WERI-Rb-1 (cell line): ENCODE measurements around the gene GSC2.
A peak's percentile ranks its signal among the peaks of the same experiment; 100 is the strongest.

ENCODE experiments used
- DNase-seq: peaks from one replicate; pipeline ENCODE4 v3.0.0-alpha.2; 2020
- H3K27ac ChIP-seq: fragments of 250-450 bp; sonication (Bioruptor Pico); 2 replicates; pipeline ENCODE4 v1.5.1; 2020; ENCODE audit warnings: mild to moderate bottlenecking, moderate library complexity
- H3K27me3 ChIP-seq: fragments of 250-450 bp; sonication (Bioruptor Pico); 2 replicates; pipeline ENCODE4 v1.5.1; 2021; ENCODE audit warnings: mild to moderate bottlenecking, low read depth, moderate library complexity; ENCODE audit not compliant: insufficient read depth, severe bottlenecking
- H3K36me3 ChIP-seq: fragments of 250-450 bp; sonication (Bioruptor Pico); 2 replicates; pipeline ENCODE4 v1.5.1; 2020; ENCODE audit warnings: mild to moderate bottlenecking, moderate library complexity
- H3K4me3 ChIP-seq: 2 replicates; pipeline ENCODE4 v1.5.1; 2011; ENCODE audit warnings: low read depth, mild to moderate bottlenecking, control low read depth, low read length
- H3K9me3 ChIP-seq: fragments of 250-450 bp; sonication (Bioruptor Pico); 2 replicates; pipeline ENCODE4 v1.5.1; 2021; ENCODE audit warnings: mild to moderate bottlenecking, moderate library complexity; ENCODE audit not compliant: severe bottlenecking
- TF ChIP-seq, protein P1 (sequence below): IDR thresholded peaks from 2 replicates; pipeline ENCODE4 v1.5.1; 2011; ENCODE audit warnings: low read depth, mild to moderate bottlenecking, control low read depth, inconsistent platforms, low read length

The GSC2 gene

DNA sequence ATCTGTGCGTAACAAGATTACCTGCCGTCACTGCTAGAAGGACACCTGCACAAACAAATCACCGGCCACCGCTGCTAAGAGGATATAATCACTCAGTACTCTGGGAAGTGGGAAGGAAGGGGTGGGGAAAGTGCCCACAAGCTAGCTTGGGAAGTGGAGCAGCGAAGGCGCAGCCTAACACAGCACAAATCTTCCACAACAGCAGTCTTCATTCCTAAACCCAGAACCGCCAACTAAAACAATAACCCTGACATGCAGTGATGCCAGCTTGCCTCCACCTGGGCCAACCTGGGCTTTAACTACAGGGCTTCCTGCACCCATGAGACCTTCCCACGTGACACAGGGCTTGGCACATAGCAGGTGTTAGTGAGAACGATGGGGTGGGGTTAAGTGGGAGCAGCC lies 33.0 kb downstream of the GSC2 start:
- TF ChIP-seq, protein P1, sequence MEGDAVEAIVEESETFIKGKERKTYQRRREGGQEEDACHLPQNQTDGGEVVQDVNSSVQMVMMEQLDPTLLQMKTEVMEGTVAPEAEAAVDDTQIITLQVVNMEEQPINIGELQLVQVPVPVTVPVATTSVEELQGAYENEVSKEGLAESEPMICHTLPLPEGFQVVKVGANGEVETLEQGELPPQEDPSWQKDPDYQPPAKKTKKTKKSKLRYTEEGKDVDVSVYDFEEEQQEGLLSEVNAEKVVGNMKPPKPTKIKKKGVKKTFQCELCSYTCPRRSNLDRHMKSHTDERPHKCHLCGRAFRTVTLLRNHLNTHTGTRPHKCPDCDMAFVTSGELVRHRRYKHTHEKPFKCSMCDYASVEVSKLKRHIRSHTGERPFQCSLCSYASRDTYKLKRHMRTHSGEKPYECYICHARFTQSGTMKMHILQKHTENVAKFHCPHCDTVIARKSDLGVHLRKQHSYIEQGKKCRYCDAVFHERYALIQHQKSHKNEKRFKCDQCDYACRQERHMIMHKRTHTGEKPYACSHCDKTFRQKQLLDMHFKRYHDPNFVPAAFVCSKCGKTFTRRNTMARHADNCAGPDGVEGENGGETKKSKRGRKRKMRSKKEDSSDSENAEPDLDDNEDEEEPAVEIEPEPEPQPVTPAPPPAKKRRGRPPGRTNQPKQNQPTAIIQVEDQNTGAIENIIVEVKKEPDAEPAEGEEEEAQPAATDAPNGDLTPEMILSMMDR, result no peak
- peak; percentile 87 for DNase-seq
- no peaks in the 10 kb centered on the region for H3K27me3 ChIP-seq
- no peak overlapping the region for H3K27ac ChIP-seq
- H3K36me3 ChIP-seq, result peaks cover 20% of the 10 kb centered on the region; the same call in 1 of the 2 replicates
- no peaks in the 10 kb centered on the region for H3K9me3 ChIP-seq
- H3K4me3 ChIP-seq, result no peak overlapping the region

DNA sequence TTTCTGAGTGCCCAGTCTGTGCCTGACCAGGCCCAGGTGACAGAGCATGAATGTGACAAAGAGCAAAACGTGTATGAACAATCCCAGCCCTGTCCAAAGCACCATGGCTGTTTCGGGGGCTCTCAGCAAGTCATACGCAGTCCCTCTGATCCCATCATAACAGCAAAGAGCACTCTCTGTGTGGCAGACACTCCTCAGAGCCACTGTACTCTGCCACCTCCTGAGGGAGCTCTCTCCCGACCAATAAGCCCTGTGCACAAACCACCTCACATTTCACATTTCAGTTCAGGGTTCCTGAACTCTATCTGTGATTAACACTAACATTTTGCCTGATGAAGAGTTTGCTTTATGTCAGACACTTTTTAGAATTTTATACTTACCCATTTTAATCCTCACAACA lies 34.5 kb downstream of the GSC2 start:
- H3K36me3 ChIP-seq, result peaks cover 17% of the 10 kb centered on the region; the same call in 1 of the 2 replicates
- TF ChIP-seq, protein P1, result peak; percentile 54
- H3K4me3 ChIP-seq, result no peak overlapping the region
- no peak overlapping the region for H3K27ac ChIP-seq
- no peaks in the 10 kb centered on the region for H3K27me3 ChIP-seq
- no peak for DNase-seq
- H3K9me3 ChIP-seq, result no peaks in the 10 kb centered on the region

DNA sequence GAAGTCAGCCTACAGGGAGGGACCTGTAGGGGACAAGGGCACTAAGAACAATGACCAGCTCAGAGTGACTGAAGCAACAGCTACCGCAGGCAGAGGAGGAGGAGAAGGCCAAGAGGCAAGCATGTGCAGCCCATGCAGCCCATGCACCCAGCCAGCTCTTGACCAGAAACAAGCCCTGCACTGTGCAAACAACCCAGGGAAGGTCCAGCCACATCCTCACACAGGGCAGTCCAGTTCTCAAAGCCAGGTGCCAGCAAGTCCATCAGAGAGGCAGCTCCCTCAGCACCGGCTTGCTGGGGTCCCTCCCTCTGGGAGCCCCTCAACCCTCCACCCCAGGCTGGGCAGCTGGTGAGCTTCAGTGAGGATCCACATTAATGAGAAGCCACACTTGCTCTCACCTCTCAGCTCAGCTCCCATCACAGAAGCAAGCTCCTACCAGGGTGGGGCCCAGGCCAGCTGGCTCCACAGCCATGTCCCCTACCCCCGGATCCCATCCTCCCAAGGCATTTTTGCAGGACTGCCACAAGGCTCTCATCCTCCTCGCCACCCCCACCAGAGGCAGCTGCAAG lies 35.0 kb downstream of the GSC2 start:
- DNase-seq, result no peak
- Histone ChIP-seq H3K27ac (no peak overlapping the region), H3K27me3 (no peaks in the 10 kb centered on the region), H3K9me3 (no peaks in the 10 kb centered on the region), H3K36me3 (peaks cover 14% of the 10 kb centered on the region; the same call in 1 of the 2 replicates), H3K4me3 (no peak overlapping the region)
- TF ChIP-seq, protein P1, result no peak

DNA sequence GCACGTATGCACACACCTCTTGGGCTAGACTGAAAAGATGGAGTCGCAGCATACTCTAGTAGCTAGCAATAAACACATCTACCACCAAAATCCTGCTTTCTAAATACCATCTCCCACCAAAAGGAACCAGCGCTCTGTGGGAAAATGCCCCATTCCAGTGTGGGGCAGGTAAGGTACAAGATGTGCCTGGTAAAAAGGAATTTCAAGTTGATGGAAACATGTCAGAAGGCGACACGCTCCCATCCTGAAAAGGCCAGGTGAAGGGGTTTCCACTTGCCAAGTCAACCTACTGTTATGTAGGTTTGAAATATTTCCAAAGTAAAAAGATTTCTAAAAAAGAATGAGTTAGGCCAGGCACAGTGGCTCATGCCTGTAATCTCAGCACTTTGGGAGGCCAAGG lies 36.7 kb downstream of the GSC2 start:
- TF ChIP-seq, protein P1, result no peak
- DNase-seq, result no peak
- peaks cover 3% of the 10 kb centered on the region; the same call in 1 of the 2 replicates for H3K36me3 ChIP-seq
- no peaks in the 10 kb centered on the region for H3K9me3 ChIP-seq
- H3K4me3 ChIP-seq, result no peak overlapping the region
- H3K27me3 ChIP-seq, result no peaks in the 10 kb centered on the region
- no peak overlapping the region for H3K27ac ChIP-seq

DNA sequence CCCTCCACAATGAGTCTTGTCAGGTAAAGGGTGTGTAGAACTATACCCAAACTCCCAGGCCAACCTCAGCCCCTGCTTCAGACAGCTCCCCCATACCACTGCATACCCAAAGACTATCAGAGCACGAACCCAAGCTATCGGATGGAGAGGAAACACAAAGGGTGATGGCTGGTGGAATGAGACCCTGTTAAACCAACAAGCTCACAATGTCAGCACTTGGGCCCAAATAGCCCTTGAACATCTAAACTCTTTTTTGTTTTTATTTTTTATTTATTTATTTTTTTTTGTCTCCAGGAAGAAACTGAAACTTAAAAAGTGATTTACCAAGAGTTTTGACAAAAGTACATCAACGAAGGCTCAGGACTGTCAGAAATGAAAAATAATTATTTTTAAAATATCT lies 38.5 kb downstream of the GSC2 start:
- no peak overlapping the region for H3K27ac ChIP-seq
- H3K36me3 ChIP-seq, result peaks cover 3% of the 10 kb centered on the region; the same call in 1 of the 2 replicates
- H3K4me3 ChIP-seq, result no peak overlapping the region
- no peaks in the 10 kb centered on the region for H3K27me3 ChIP-seq
- no peak for DNase-seq
- H3K9me3 ChIP-seq, result no peaks in the 10 kb centered on the region
- TF ChIP-seq, protein P1, result no peak

DNA sequence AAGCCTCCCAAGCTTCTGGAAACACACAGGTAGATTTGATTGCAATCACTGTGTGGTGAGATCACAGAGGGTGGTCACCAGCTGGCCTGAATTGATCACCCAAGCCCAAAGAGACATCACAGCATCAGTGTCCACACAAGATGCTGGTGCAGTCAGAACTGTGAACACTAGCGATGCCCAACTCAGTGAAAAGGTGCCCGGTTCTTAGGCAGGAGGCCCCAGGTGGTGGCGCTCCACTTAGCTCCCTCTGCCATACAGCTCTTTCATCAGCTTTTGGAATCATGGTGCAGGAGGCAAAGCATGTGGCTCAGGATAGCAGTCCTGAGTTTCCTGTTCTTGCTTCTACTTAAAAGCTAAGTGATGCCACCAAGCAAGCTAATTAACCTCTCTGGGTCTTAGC lies 39.0 kb downstream of the GSC2 start:
- no peak overlapping the region for H3K27ac ChIP-seq

More for the DNA sequence above, 39.0 kb downstream of the GSC2 start:
- Histone ChIP-seq H3K27me3 (no peaks in the 10 kb centered on the region), H3K4me3 (no peak overlapping the region), H3K9me3 (no peaks in the 10 kb centered on the region), H3K36me3 (peaks cover 3% of the 10 kb centered on the region; the same call in 1 of the 2 replicates)
- TF ChIP-seq, protein P1, result no peak
- no peak for DNase-seq
